MV-4-11 (cell line): ENCODE data around the gene RPS6KA2.

ENCODE experiments used
- DNase-seq: peaks from one replicate; lab custom pipeline; 2025; lab: John Stamatoyannopoulos, UW

RPS6KA2 gene

DNA sequence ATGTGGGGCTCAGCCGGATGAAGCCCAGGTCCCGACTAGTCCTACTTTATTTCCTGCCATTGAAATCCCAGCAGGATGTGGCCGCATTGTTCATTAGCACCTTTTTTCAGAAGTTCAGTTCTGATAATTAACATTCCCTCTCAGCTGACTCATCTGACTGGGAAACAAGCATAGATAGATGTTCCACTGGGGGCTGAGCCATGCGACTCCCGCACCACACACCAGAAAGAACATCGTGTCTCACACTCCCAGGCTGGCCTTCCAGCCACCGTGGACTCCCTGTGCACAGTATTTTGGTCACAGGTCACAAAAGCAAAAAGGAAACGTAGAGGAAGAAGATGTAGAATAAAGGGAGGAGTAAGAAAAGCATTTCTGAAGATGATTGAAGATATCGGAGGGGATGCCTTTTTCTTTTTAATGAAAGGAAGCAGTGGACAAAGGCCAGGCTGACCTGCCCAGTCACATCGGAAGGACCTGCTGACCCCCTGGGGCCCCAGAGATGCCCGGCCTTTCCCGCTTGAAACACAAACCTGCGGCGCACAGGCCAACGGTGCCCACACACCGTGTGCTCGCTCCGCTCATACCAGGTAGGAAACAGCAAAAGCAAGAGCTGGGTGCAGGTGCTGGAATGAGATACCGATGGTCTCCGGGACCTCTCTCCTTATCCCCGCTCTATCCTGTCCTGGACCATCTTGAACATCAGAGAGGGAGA, 11.8 kb downstream of the RPS6KA2 start:
- no peak for DNase-seq

DNA sequence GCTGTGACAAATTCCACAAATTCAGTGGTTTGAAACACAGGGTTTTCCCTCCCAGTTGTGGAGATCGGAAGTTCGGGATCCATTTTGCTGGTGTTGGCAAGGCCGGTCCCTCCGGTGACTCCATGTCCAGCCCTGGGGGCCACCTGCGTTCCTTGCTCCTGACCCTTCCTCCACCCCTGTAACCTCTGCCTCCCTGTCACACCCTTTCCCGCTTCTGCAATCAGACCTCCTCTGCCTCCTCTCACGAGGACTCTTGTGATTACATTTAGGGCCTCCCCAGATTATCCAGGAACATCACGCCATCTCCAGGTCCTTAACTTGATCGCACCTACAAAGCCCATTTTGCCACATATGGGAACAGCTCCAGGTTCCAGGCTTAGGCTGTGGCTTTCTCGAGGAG, 12.5 kb downstream of the RPS6KA2 start:
- no peak for DNase-seq

GRCh38 chr6:166614171-166614583, 12.9 kb downstream of the RPS6KA2 start:
- DNase-seq = no peak

- DNase-seq = no peak
These were observed 14.0 kb downstream of the RPS6KA2 start for GRCh38 chr6:166613027-166613426.

- no peak for DNase-seq
These were observed 14.6 kb downstream of the RPS6KA2 start for GRCh38 chr6:166612471-166612881.

DNA sequence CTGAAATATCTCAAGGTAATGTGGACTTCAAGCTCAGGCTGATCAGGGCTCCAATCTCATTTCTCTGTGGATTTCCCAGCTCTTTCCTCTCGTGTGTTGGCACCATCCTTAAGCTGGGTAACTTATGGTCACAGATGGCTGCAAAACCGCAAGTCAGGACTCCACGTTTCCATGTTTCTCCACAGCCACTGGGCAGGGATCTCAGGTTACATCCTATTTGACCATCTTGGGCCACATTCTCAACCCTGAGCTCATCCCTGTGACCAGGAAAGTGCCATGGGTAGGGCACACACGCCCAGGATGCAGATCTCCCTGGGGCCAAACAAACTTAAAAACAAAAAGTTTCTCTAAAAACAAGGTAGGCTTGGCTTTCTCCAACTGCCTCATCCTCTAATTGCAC, 15.4 kb downstream of the RPS6KA2 start:
- DNase-seq = no peak

- DNase-seq = no peak
These were observed 17.0 kb downstream of the RPS6KA2 start for GRCh38 chr6:166610069-166610468.

DNA sequence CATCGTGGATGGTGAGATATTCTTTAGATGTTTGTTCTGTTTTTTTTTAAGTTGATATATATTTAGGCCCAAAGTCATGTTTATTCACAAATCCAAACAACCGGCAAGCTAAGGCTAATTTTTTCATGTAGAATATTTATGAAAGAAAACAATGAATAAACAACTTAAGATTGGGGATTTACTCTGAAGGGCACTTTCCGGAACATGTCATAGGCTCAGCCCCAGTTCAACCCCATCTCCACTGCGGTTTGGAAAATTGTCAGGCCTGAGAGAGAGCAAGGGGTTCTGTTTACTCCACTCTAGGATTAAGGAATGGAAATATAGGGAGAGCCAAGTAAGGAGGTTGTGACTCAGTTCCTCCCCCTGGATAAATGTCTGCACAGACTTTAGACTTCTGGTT, 18.3 kb downstream of the RPS6KA2 start:
- no peak for DNase-seq

DNA sequence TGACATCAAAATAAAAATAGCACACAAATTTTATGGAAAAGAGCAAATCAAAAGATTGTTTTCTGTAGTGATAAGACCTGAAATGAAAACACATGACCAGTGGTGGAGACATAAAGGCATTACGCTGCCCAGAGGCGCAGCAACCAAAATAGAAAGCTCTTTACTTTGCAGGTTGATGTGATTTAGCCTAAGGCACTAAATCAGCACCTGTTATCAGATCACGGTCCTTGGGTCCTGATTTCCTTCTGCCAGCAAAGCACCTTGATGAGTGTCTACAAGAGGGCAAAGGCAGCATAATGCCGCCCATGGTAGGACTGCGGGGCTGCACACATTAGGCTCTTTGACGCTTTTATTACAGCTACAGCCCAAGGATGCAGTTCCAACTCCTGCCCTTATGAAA, 21.3 kb downstream of the RPS6KA2 start:
- DNase-seq = no peak

- no peak for DNase-seq
These were observed 22.1 kb downstream of the RPS6KA2 start for GRCh38 chr6:166604911-166605310.

DNA sequence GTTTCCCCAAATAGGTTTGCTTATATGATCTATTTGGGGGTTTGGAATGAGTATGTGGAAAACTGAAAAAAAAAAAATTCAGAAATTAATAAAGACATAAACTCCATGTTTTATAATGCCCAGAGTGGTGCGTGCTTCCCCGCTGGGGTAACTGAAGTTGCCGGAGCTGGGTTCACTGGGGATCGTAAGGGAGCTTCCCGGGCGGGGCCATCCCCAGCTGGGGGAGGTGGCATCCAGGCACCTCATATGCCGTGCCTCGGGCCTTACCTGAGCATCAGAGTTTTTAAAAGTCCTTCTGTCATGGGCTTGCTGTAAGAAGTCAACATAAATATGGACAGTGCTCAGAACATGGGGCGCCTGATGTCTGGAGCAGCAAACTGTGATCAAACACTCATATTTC, 22.7 kb downstream of the RPS6KA2 start:
- no peak for DNase-seq

DNA sequence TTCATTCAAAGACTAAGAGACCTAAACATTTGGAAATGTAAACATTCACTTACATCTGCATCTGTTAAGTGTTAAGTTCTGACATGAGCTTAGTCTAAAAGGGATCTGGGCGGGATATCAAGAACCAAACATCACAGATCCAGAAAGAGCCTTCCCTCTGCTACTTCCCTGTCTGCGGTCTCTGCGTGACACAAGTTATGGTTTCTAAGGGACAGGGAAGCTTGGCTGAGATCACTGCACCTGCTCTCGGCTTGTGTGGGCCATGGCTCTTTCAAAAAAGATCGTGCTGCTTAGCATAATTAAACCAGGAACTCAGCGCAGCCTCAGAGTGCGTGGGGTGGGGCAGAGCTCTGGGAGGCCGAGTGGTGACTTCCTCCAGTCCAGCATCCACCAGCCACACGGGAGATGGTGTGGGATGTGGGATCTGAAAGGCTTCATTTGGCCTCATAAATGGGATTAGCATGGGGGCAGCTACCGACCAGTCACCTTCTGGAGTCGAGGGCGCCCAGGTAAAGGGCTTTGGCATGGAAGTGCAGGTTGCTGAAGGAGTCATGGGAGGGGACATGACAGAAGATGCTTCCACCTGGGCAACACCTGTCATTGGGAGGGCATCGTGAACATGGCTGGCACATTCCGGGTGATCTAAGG, 23.9 kb downstream of the RPS6KA2 start:
- DNase-seq = no peak

DNA sequence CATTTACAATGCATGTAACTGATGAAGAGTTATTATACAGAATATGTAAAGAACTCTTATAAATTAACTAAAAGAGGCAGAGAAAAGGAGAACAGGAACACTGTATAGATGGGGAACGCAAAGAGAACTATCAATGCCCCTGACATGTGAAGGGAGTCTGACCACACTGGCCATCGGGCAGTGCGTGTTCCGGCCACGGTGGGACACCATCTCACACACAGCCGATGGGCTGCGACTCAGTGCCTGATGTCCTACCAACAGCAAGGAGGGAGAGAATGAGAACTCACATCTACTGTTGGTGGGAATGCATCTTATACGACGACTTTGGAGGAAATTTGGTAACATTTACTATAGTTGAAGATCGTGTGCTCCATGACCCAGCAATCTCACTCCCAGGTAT, 25.1 kb downstream of the RPS6KA2 start:
- DNase-seq = no peak

DNA sequence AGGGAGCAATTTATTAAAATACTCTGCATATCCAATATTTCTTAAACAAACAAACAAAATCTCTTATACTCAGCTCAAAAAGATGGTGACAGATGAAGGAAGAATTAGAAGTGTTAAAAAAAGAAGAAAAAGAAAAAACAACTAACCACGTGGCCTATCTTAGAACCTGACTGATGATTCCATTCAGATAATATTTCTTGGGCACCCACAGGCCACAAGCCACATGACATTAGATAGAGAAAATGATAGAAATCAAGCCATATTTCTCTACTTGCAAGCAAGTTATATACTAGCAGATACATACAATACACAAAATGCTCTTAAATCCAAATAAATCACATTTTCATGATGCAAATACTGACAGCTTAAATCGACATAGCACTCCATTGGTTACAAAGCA, 26.1 kb downstream of the RPS6KA2 start:
- no peak for DNase-seq

GRCh38 chr6:166599205-166599604, 27.8 kb downstream of the RPS6KA2 start:
- DNase-seq = peak; percentile 18

GRCh38 chr6:166598441-166599138, 28.5 kb downstream of the RPS6KA2 start:
- peak; percentile 42 for DNase-seq

GRCh38 chr6:166597711-166598440, 29.2 kb downstream of the RPS6KA2 start:
- DNase-seq = no peak

DNA sequence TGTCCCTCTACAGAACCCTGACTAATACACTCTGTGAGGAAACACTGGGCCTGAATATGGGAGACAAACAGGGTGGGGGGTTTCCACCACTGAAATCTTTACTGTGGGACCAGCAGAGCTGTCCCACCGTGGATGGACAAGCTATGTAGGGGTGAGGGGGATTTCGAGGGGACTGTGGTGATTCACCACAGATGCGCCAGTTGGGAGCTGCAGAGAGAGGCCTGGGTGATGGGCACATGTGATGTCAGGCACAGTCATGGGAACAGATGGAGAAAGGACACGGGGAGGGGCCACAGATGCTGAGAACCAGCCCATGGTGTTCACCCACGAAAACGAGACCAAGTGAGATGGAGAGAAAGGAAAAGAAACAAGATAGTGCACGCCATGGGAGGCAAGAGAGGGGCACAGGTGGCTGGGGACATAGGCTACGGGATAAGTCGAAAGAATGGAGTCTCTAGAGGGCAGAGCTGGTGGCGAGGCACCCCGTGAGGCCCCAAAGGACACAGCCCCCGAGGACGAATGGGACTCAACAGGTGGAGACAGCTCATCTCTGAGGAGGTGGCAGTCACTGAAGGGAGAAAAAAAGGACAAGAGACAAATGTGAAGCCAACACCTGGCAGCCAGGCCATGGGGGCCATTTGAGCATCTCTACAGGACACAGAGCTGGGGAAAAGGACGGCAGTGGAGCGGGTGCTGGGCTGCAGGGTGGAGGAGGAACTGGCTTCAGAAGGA, 30.1 kb downstream of the RPS6KA2 start:
- no peak for DNase-seq

DNA sequence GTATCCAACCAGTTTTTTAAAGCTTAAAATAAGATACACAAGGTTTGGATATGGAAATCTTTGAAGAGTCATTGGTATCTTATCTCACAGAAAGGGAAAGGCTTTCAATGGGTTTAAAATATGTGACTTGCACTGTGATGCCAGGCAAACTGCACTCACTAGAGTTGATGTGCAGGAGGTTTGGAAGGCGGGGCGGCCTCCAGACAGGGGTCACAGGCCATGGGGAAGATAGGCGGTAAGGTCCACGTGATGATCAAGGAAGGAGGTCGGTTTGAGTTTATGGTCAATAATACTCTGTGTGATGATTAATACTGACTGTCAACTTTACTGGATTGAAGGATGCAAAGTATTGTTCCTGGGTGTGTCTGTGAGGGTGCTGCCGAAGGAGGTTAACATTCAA, 31.1 kb downstream of the RPS6KA2 start:
- no peak for DNase-seq

DNA sequence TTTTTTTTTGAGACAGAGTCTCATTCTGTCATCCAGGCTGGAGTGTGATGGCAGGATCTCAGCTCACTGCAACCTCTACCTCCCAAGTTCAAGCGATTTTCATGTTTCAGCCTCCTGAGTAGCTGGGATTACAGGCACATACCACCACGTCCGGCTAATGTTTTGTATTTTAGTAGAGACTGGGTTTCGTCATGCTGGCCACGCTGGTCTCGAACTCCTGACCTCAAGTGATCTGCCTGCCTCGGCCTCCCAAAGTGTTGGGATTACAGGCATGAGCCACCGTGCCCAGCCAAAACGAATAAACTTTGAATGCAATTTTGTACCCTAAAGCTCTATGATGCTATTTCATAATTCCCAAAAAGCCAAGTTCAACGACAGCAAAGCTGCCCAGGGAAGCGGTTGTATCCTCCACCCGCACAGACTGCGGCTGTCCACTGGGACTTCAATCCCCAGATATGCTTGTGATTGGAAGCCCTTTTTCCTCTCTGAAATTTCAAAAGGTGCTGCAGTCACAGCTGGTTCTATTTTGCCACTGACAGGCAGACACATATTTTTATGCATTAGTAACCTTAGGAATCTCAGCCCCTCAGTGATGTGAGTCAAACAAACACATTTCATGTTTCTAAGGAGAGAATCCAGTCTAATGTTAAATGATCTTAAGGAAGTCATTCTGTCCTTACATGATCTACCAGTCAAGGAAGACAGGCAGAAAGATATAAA, 31.8 kb downstream of the RPS6KA2 start:
- DNase-seq = no peak

GRCh38 chr6:166592821-166593220, 34.2 kb downstream of the RPS6KA2 start:
- DNase-seq = peak; percentile 46
